IMR-90 (cell line): ENCODE measurements around the gene DCTN2. TPM values are rescaled to one million over a fixed set of nuclear protein-coding genes. Genes with fewer than 3 reads are reported as not detected.

Experiments used
- ATAC-seq: fragments of 200-7000 bp; cut with Tn5 transposase; 2 replicates; pipeline ENCODE4 v1.9.1; 2020; ENCODE audit warnings: low read depth, mild to moderate bottlenecking, moderate library complexity
- BruUV-seq: library from RNA; stranded (reverse); fragments of 400-500 nt; replicated peaks from 2 replicates; lab custom pipeline; 2021; lab: Mats Ljungman, UMichigan
- CTCF ChIA-PET: fragments of 300-600 bp; formaldehyde crosslinking; extraction: SDS; loops from one replicate; lab custom pipeline; 2021; ENCODE audit warnings: antibody characterized with exemption; lab: Yijun Ruan, JAX
- POLR2A ChIA-PET: fragments of 300-600 bp; sonication (Branson Sonifier 250); formaldehyde crosslinking; loops from one replicate; lab custom pipeline; 2022; ENCODE audit warnings: antibody characterized with exemption; ENCODE audit not compliant: unreplicated experiment; lab: Charles Lee
- DNase-seq: peaks from one replicate; pipeline ENCODE4 v3.0.0; 2013
- H2AFZ ChIP-seq: replicated peaks from 2 replicates; pipeline ENCODE3; 2013; ENCODE audit warnings: low read length, mild to moderate bottlenecking; ENCODE audit not compliant: poor library complexity
- H2AK5ac ChIP-seq: 2 replicates; pipeline ENCODE4 v1.6.1; 2013; ENCODE audit warnings: low read depth, low read length, inconsistent platforms
- H2AK9ac ChIP-seq: replicated peaks from 2 replicates; pipeline ENCODE3; 2013; ENCODE audit warnings: mild to moderate bottlenecking, low read depth, low read length, moderate library complexity; ENCODE audit not compliant: poor library complexity
- H2BK120ac ChIP-seq: 2 replicates; pipeline ENCODE4 v1.6.1; 2013; ENCODE audit warnings: low read depth, low read length, inconsistent platforms
- H2BK15ac ChIP-seq: 3 replicates; pipeline ENCODE4 v1.6.1; 2013; ENCODE audit warnings: low read depth, low read length, inconsistent platforms
- H2BK20ac ChIP-seq: 2 replicates; pipeline ENCODE4 v1.6.1; 2013; ENCODE audit warnings: low read depth, mild to moderate bottlenecking, inconsistent platforms, low read length, moderate library complexity
- H2BK5ac ChIP-seq: 2 replicates; pipeline ENCODE4 v1.6.1; 2013; ENCODE audit warnings: mild to moderate bottlenecking, low read depth, low read length, inconsistent platforms; ENCODE audit not compliant: poor library complexity, severe bottlenecking
- H3K14ac ChIP-seq: replicated peaks from 2 replicates; pipeline ENCODE4 v1.6.1; 2013; ENCODE audit warnings: low read depth, low read length, inconsistent platforms
- H3K18ac ChIP-seq: 2 replicates; pipeline ENCODE4 v1.6.1; 2013; ENCODE audit warnings: low read depth, low read length, control low read depth
- H3K23ac ChIP-seq: 2 replicates; pipeline ENCODE4 v1.6.1; 2013; ENCODE audit warnings: low read depth, low read length, inconsistent platforms
- H3K27ac ChIP-seq: 2 replicates; pipeline ENCODE4 v1.5.1; 2013; ENCODE audit warnings: mild to moderate bottlenecking, control low read depth, low read length; ENCODE audit not compliant: insufficient read depth
- H3K27me3 ChIP-seq: 2 replicates; pipeline ENCODE4 v1.6.1; 2013; ENCODE audit warnings: low read length; ENCODE audit not compliant: control insufficient read depth, insufficient read depth
- H3K36me3 ChIP-seq: 2 replicates; pipeline ENCODE4 v1.6.1; 2013; ENCODE audit warnings: low read length, mixed read lengths; ENCODE audit not compliant: control insufficient read depth, insufficient read depth
- H3K4ac ChIP-seq: 2 replicates; pipeline ENCODE4 v1.6.1; 2013; ENCODE audit warnings: low read depth, low read length, inconsistent platforms
- H3K4me1 ChIP-seq: 2 replicates; pipeline ENCODE4 v1.6.1; 2013; ENCODE audit warnings: low read length, mixed read lengths; ENCODE audit not compliant: control insufficient read depth, insufficient read depth
- H3K4me2 ChIP-seq: 2 replicates; pipeline ENCODE4 v1.6.1; 2013; ENCODE audit warnings: low read depth, mild to moderate bottlenecking, control low read depth, low read length, moderate library complexity
- H3K4me3 ChIP-seq: 2 replicates; pipeline ENCODE4 v1.5.1; 2013; ENCODE audit warnings: low read depth, mild to moderate bottlenecking, control low read depth, low read length, moderate library complexity; ENCODE audit not compliant: insufficient read depth
- H3K56ac ChIP-seq: 2 replicates; pipeline ENCODE4 v1.6.1; 2013; ENCODE audit warnings: low read length, inconsistent platforms; ENCODE audit not compliant: insufficient read depth; ENCODE audit errors: extremely low read depth
- H3K79me1 ChIP-seq, 2 experiments: 2 replicates each; pipeline ENCODE4 v1.6.1; 2013; ENCODE audit warnings: low read length in 2 of 2, inconsistent platforms in 1 of 2, low read depth in 1 of 2
- H3K9ac ChIP-seq: 2 replicates; pipeline ENCODE4 v1.6.1; 2013; ENCODE audit warnings: low read depth, low read length, control low read depth
- H3K9me1 ChIP-seq: 2 replicates; pipeline ENCODE4 v1.6.1; 2013; ENCODE audit warnings: low read length, inconsistent platforms; ENCODE audit not compliant: insufficient read depth
- H3K9me3 ChIP-seq: 2 replicates; pipeline ENCODE4 v1.6.1; 2013; ENCODE audit warnings: low read length; ENCODE audit not compliant: control insufficient read depth, insufficient read depth
- H4K20me1 ChIP-seq: 2 replicates; pipeline ENCODE4 v1.6.1; 2013; ENCODE audit warnings: low read length, inconsistent platforms; ENCODE audit not compliant: insufficient read depth
- H4K5ac ChIP-seq: 2 replicates; pipeline ENCODE4 v1.6.1; 2013; ENCODE audit warnings: mild to moderate bottlenecking, low read depth, low read length, control low read depth
- H4K8ac ChIP-seq, 2 experiments: 2 replicates each; pipeline ENCODE4 v1.6.1; 2013; ENCODE audit warnings: low read depth in 2 of 2, low read length in 2 of 2, control low read depth in 1 of 2, inconsistent platforms in 1 of 2
- H4K91ac ChIP-seq: 2 replicates; pipeline ENCODE4 v1.6.1; 2013; ENCODE audit warnings: low read depth, low read length, inconsistent platforms; ENCODE audit not compliant: insufficient read depth
- CEBPB ChIP-seq: IDR thresholded peaks from 2 replicates; pipeline ENCODE4 v1.6.1; 2012; ENCODE audit warnings: low read depth, low read length, improper control_type of control experiment
- CHD1 ChIP-seq: IDR thresholded peaks from 2 replicates; pipeline ENCODE4 v1.6.1; 2012; ENCODE audit warnings: low read depth, low read length, improper control_type of control experiment
- MAFK ChIP-seq: IDR thresholded peaks from 2 replicates; pipeline ENCODE4 v1.6.1; 2012; ENCODE audit warnings: low read depth, low read length, improper control_type of control experiment
- MAZ ChIP-seq: IDR thresholded peaks from 2 replicates; pipeline ENCODE4 v1.6.1; 2012; ENCODE audit warnings: low read depth, mild to moderate bottlenecking, low read length, improper control_type of control experiment, moderate library complexity, borderline replicate concordance
- MXI1 ChIP-seq: IDR thresholded peaks from 2 replicates; pipeline ENCODE4 v1.6.1; 2012; ENCODE audit warnings: low read depth, mild to moderate bottlenecking, low read length, moderate library complexity, borderline replicate concordance
- NFE2L2 ChIP-seq: fragments of 150-350 bp; IDR thresholded peaks from 2 replicates; pipeline ENCODE4 v1.6.1; 2016; ENCODE audit warnings: low read depth, mild to moderate bottlenecking, low read length
- RFX5 ChIP-seq: IDR thresholded peaks from 2 replicates; pipeline ENCODE4 v1.8.0; 2012; ENCODE audit warnings: low read depth, mild to moderate bottlenecking, low read length, moderate library complexity
- WGBS, 2 experiments: methylation state at CpG; one replicate each; pipeline versions ENCODE4 v1.1.5 to v1.1.7; 2013; ENCODE audit warnings: missing lambda C conversion rate in 2 of 2; ENCODE audit not compliant: insufficient read length in 1 of 2; ENCODE audit errors: extremely low coverage in 2 of 2; 5-methylcytosine and 5-hydroxymethylcytosine counted together
- dilution Hi-C: fragments of 300-500 bp; cut with HindIII; formaldehyde crosslinking; loops from one replicate; pipeline ENCODE4 v1.14.3; 2018; ENCODE audit warnings: low sequenced_read_pairs; ENCODE audit not compliant: unreplicated experiment
- in situ Hi-C: fragments of 300-500 bp; cut with MboI; formaldehyde crosslinking; loops from 3 replicates; pipeline ENCODE4 v1.14.3; 2019; ENCODE audit warnings: low sequenced_read_pairs, inconsistent platforms, mixed read lengths
- intact Hi-C: fragments of 100-400 bp; cut with micrococcal nuclease; formaldehyde crosslinking; loops from 2 replicates; pipeline ENCODE4 v1.10.0; 2022
- polyA plus RNA-seq, 3 experiments: library from polyadenylated mRNA; depleted of rRNA; stranded (reverse); fragments of >200 nt; gene quantifications; 2 replicates each; pipeline ENCODE4 v1.2.3, GENCODE V29; 2012; ENCODE audit warnings: low replicate concordance in 1 of 3
- total RNA-seq: library from RNA; depleted of rRNA; stranded (reverse); fragments of >200 nt; gene quantifications from 2 replicates; pipeline ENCODE4 v1.2.3, GENCODE V29; 2012
- TF ChIP-seq, protein P1 (sequence below): fragments of 150-350 bp; IDR thresholded peaks from 2 replicates; pipeline ENCODE4 v1.6.1; 2016; ENCODE audit warnings: low read depth, mild to moderate bottlenecking, low read length, moderate library complexity, borderline replicate concordance

The DCTN2 gene
- total and polyA plus RNA-seq, 2 of the 4 experiments (the other 2 are of a cell fraction) = 125 to 130 TPM

DNA sequence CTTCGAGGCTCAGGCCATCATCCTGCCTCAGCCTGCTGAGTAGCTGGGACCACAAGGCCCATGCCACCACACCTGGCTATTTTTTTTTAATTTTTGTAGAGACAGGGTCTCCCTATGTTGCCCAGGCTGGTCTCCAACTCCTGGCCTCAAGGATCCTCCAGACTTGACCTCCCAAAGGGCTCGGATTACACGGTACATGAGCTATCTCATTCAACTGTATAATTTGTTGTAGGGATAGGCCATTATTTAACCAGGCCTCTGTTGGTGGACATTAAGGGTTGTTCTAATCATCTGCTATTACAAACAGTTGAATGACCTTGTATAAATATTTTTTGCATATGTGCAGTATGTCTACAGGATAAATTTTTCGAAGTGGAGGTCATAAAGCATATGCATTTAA lies 11.9 kb upstream of the DCTN2 start:
- ChIA-PET CTCF (interaction anchor here (0.9 kb wide), 1 partner anchor 24 kb away, joined by 3 read pairs; no protein-coding TSS in a partner anchor), POLR2A (no interaction called here)
- no TSS peak for BruUV-seq
- Histone ChIP-seq H3K18ac (no peak overlapping the region), H3K4me2 (no peak overlapping the region), H4K8ac (no peak overlapping the region), H3K23ac (no peak overlapping the region), H2AFZ (no peak overlapping the region), H2AK5ac (no peak overlapping the region), H3K27me3 (peaks cover 9% of the 10 kb centered on the region), H3K56ac (no peak overlapping the region), H3K36me3 (no peaks in the 10 kb centered on the region), H4K20me1 (no peaks in the 10 kb centered on the region), H3K9ac (no peak overlapping the region), H2BK120ac (no peak overlapping the region), H3K4ac (no peak overlapping the region), H2BK15ac (no peak overlapping the region), H4K91ac (no peak overlapping the region), H3K79me1 (no peaks in the 10 kb centered on the region), H2BK20ac (no peak overlapping the region), H4K5ac (no peak overlapping the region), H3K14ac (no peak overlapping the region), H3K9me1 (no peaks in the 10 kb centered on the region), H2BK5ac (no peak overlapping the region), H3K27ac (no peak overlapping the region), H3K4me3 (no peak overlapping the region), H3K9me3 (no peaks in the 10 kb centered on the region), H3K4me1 (no peaks in the 10 kb centered on the region), H2AK9ac (no peak overlapping the region)
- no peak for TF ChIP-seq MXI1
- TF ChIP-seq NFE2L2 = no peak
- no peak for TF ChIP-seq MAZ
- no peak for TF ChIP-seq MAFK
- TF ChIP-seq, protein P1, sequence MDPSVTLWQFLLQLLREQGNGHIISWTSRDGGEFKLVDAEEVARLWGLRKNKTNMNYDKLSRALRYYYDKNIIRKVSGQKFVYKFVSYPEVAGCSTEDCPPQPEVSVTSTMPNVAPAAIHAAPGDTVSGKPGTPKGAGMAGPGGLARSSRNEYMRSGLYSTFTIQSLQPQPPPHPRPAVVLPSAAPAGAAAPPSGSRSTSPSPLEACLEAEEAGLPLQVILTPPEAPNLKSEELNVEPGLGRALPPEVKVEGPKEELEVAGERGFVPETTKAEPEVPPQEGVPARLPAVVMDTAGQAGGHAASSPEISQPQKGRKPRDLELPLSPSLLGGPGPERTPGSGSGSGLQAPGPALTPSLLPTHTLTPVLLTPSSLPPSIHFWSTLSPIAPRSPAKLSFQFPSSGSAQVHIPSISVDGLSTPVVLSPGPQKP = no peak
- no peak for TF ChIP-seq CHD1
- TF ChIP-seq CEBPB = no peak
- TF ChIP-seq RFX5 = no peak
- in situ Hi-C loops (no loop called here), intact Hi-C loops (no loop called here), dilution Hi-C loops (loop anchor here (25.0 kb wide), 1 partner anchor 103 kb away; no protein-coding TSS in a partner anchor)
- no peak for DNase-seq
- 20% methylated on average over 1 of the region's 4 CpGs; no CpG with 5 or more reads in 1 of the 2 experiments for WGBS, 2 experiments
- ATAC-seq = no peak
